Spleen (tissue), 11 donors: ENCODE data around the gene HDGFL3. TPM values are rescaled to one million over a fixed set of nuclear protein-coding genes. Genes with fewer than 3 reads are reported as not detected.

Experiments
- DNase-seq: peaks from one replicate; pipeline ENCODE4 v3.0.0-alpha.2; 2020
- H3K27ac ChIP-seq, 8 donors: fragments of 200-600 bp; sonication (generic) in 7 of 8; 1 replicate in 4 of 8; 2 replicates in 4 of 8; pipeline versions ENCODE4 v1.5.0 to v1.8.0; 2016 to 2021; ENCODE audit warnings: inconsistent platforms in 4 of 8, mild to moderate bottlenecking in 4 of 8, moderate library complexity in 1 of 8
- H3K27me3 ChIP-seq, 7 donors: fragments of 200-600 bp; sonication (generic) in 6 of 7; replicated peaks in 1 of 7; 1 replicate in 4 of 7; 2 replicates in 3 of 7; pipeline versions ENCODE4 v1.5.0 to v1.8.0; 2016 to 2021; ENCODE audit warnings: inconsistent platforms in 3 of 7, mild to moderate bottlenecking in 1 of 7
- H3K36me3 ChIP-seq, 6 donors: fragments of 200-600 bp; sonication (generic) in 5 of 6; 1 replicate in 4 of 6; 2 replicates in 2 of 6; pipeline versions ENCODE4 v1.5.0 to v1.8.0; 2016 to 2021; ENCODE audit warnings: inconsistent platforms in 2 of 6
- H3K4me1 ChIP-seq, 6 donors: fragments of 200-600 bp; sonication (generic) in 5 of 6; 1 replicate in 3 of 6; 2 replicates in 3 of 6; pipeline versions ENCODE4 v1.5.0 to v1.8.0; 2016 to 2021; ENCODE audit warnings: inconsistent platforms in 3 of 6
- H3K4me3 ChIP-seq, 8 donors: fragments of 200-600 bp; sonication (generic) in 7 of 8; 1 replicate in 4 of 8; 2 replicates in 4 of 8; pipeline versions ENCODE4 v1.5.0 to v1.8.0; 2016 to 2021; ENCODE audit warnings: inconsistent platforms in 4 of 8, mild to moderate bottlenecking in 4 of 8, moderate library complexity in 2 of 8
- H3K9me3 ChIP-seq, 8 donors: fragments of 200-600 bp; sonication (generic) in 7 of 8; 1 replicate in 4 of 8; 2 replicates in 4 of 8; pipeline versions ENCODE4 v1.5.0 to v1.8.0; 2016 to 2021; ENCODE audit warnings: inconsistent platforms in 4 of 8
- CTCF ChIP-seq, 11 experiments: fragments of 200-600 bp in 7 of 11; fragments of 450-650 bp in 4 of 11; sonication (generic) in 4 of 11; IDR thresholded peaks in 8 of 11; conservative IDR thresholded peaks in 3 of 11; 1 replicate in 7 of 11; 2 replicates in 4 of 11; pipeline versions ENCODE4 v1.4.0 to v1.8.0; 2016 to 2021; ENCODE audit warnings: antibody characterized with exemption in 11 of 11, inconsistent platforms in 4 of 11, mild to moderate bottlenecking in 1 of 11
- POLR2A ChIP-seq, 3 donors: fragments of 450-650 bp; IDR thresholded peaks; one replicate each; pipeline ENCODE4 v1.5.1; 2017; ENCODE audit warnings: antibody characterized with exemption in 3 of 3, mild to moderate bottlenecking in 1 of 3
- POLR2AphosphoS5 ChIP-seq, 3 donors: sonication (generic); formaldehyde crosslinking; IDR thresholded peaks; one replicate each; pipeline ENCODE4 v1.5.1; 2017; ENCODE audit warnings: antibody characterized with exemption in 3 of 3
- WGBS, 5 donors: extraction: QIAGEN DNeasy Blood & Tissue Kit in 3 of 5; methylation state at CpG; one replicate each; pipeline versions ENCODE4 v1.1.5 to v1.1.7; 2013 to 2018; 5-methylcytosine and 5-hydroxymethylcytosine counted together
- intact Hi-C: fragments of 100-400 bp; cut with DNase I; formaldehyde crosslinking; loops from one replicate; pipeline ENCODE4 v1.15.0; 2023; ENCODE audit warnings: low total_unique reads
- polyA plus RNA-seq, 3 donors: library from polyadenylated mRNA; stranded (reverse); fragments of 200-250 nt; gene quantifications; one replicate each; pipeline ENCODE4 v1.2.1, GENCODE V29; 2013
- total RNA-seq, 7 donors: library from RNA; depleted of rRNA in 3 of 7; stranded (reverse); fragments of >200 nt in 3 of 7; fragmentation: NEBNext Ultra II Directional in 4 of 7; extraction: Animal tissue kit (Norgen Biotek cat#: 25700) in 4 of 7; gene quantifications; one replicate each; pipeline versions ENCODE4 v1.1.0 to v1.2.1, GENCODE V29; 2016 to 2021
- donor health status: healthy with polysubstance abuse.
- donor health status: DM: no; HTN: no; CAD: no; lungs with moderate emphysema.
- donor health status: DM: no; HTN: no; CAD: no.
- donor health status: Bipolar disorder and iron deficiency.
- donor health status: healthy.
- donor health status: DM: no; HTN: no; CAD: no.
- donor health status: DM: yes; HTN: yes; CAD: no.

HDGFL3 gene
- total and polyA plus RNA-seq, 10 donors = 4.6 to 35.1 (median 20.6) TPM

GRCh38 chr15:83200589-83200988 is 7.0 kb downstream of the HDGFL3 start:
- H3K4me3 ChIP-seq = no peak overlapping the region
- no peak overlapping the region for H3K27ac ChIP-seq
- intact Hi-C loops = no loop called here
- H3K27me3 ChIP-seq = peaks cover 0 to 5% (median 0%) of the 10 kb centered on the region in 7 donors
- no peak for DNase-seq
- no peaks in the 10 kb centered on the region for H3K9me3 ChIP-seq
- no peaks in the 10 kb centered on the region for H3K36me3 ChIP-seq
- no peak for TF ChIP-seq POLR2A (IDR thresholded peaks at IDR 0.05)
- no peak for TF ChIP-seq POLR2AphosphoS5 (IDR thresholded peaks at IDR 0.05)
- no peak for TF ChIP-seq CTCF (IDR thresholded peaks at IDR 0.05 in 8 of 11, conservative IDR thresholded peaks at IDR 0.05 in 3 of 11)
- peaks cover 0 to 69% (median 7%) of the 10 kb centered on the region in 6 donors for H3K4me1 ChIP-seq

- H3K27ac ChIP-seq = no peak overlapping the region
- H3K36me3 ChIP-seq = no peaks in the 10 kb centered on the region
- 78 to 86% (median 81%) methylated on average over 7 of the region's 7 CpGs for WGBS, 5 donors
- TF ChIP-seq CTCF (IDR thresholded peaks at IDR 0.05 in 8 of 11, conservative IDR thresholded peaks at IDR 0.05 in 3 of 11) (no peak), POLR2AphosphoS5 (IDR thresholded peaks at IDR 0.05) (no peak), POLR2A (IDR thresholded peaks at IDR 0.05) (no peak)
- H3K9me3 ChIP-seq = no peaks in the 10 kb centered on the region
- H3K27me3 ChIP-seq = peaks cover 0 to under 1% (median 0%) of the 10 kb centered on the region in 7 donors
- no peak for DNase-seq
- H3K4me3 ChIP-seq = no peak overlapping the region
- intact Hi-C loops = no loop called here
- peaks cover 0 to 65% (median 5%) of the 10 kb centered on the region in 6 donors for H3K4me1 ChIP-seq
Measured at GRCh38 chr15:83200162-83200561, 7.5 kb downstream of the HDGFL3 start.

- H3K27me3 ChIP-seq = no peaks in the 10 kb centered on the region
- no peaks in the 10 kb centered on the region for H3K36me3 ChIP-seq
- TF ChIP-seq POLR2AphosphoS5 (IDR thresholded peaks at IDR 0.05) = no peak
- TF ChIP-seq POLR2A (IDR thresholded peaks at IDR 0.05) = no peak
- no peak for TF ChIP-seq CTCF (IDR thresholded peaks at IDR 0.05 in 8 of 11, conservative IDR thresholded peaks at IDR 0.05 in 3 of 11)
- intact Hi-C loops = no loop called here
- H3K4me1 ChIP-seq = peaks cover 0 to 62% (median 3%) of the 10 kb centered on the region in 6 donors
- no peak for DNase-seq
- no peak overlapping the region for H3K4me3 ChIP-seq
- no peaks in the 10 kb centered on the region for H3K9me3 ChIP-seq
- 36 to 49% (median 43%) methylated on average over 1 of the region's 1 CpG for WGBS, 5 donors
- peak overlapping the region in 1 of 8 donors; percentile 31 for H3K27ac ChIP-seq
Measured at GRCh38 chr15:83199288-83199687, 8.3 kb downstream of the HDGFL3 start.

DNA sequence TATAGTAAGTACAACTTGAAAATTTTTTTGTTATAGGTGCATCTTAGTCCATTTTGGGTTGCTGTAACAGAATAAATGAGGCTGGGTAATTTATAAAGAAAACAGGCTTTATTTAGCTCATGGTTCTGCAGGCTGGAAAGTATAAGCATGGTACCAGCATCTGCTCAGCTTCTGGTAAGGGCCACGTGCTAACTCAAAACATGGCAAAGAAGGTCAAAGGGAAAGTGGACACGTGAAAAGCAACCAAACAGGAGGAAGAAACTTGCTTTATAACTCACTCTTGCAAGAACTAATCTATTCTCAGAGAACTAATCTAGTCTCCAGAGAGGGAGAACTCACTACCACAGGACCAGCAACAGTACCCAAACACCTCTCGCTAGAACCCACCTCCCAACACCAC is 9.1 kb downstream of the HDGFL3 start:
- no peak for DNase-seq
- peaks cover 0 to 57% (median 2%) of the 10 kb centered on the region in 6 donors for H3K4me1 ChIP-seq
- no peaks in the 10 kb centered on the region for H3K9me3 ChIP-seq
- intact Hi-C loops = no loop called here
- TF ChIP-seq POLR2A (IDR thresholded peaks at IDR 0.05) (no peak), POLR2AphosphoS5 (IDR thresholded peaks at IDR 0.05) (no peak), CTCF (IDR thresholded peaks at IDR 0.05 in 8 of 11, conservative IDR thresholded peaks at IDR 0.05 in 3 of 11) (no peak)
- no peaks in the 10 kb centered on the region for H3K36me3 ChIP-seq
- H3K27me3 ChIP-seq = no peaks in the 10 kb centered on the region
- WGBS, 5 donors = 68 to 80% (median 72%) methylated on average over 3 of the region's 3 CpGs
- H3K4me3 ChIP-seq = no peak overlapping the region
- peak overlapping the region in 1 of 8 donors; percentile 31 for H3K27ac ChIP-seq
